PFSK-1 (cell line): ENCODE results near the gene TIGD1.

Experiments used
- FOXP2 ChIP-seq: optimal IDR thresholded peaks from 2 replicates; pipeline ENCODE3; 2011; ENCODE audit warnings: borderline replicate concordance, control low read depth, inconsistent platforms; ENCODE audit not compliant: insufficient read depth; ENCODE audit errors: extremely low read length, extremely low read depth
- POLR2AphosphoS5 ChIP-seq: IDR thresholded peaks from 2 replicates; pipeline ENCODE4 v1.6.1; 2012; ENCODE audit warnings: low read depth, mild to moderate bottlenecking, control low read depth, low read length, moderate library complexity
- REST ChIP-seq, 2 experiments: IDR thresholded peaks; 2 replicates each; pipeline versions ENCODE4 v1.6.1 to v1.8.0; 2011 to 2012; ENCODE audit warnings: low read depth in 2 of 2, low read length in 2 of 2, control low read depth in 1 of 2, inconsistent platforms in 1 of 2, mild to moderate bottlenecking in 1 of 2, moderate library complexity in 1 of 2; ENCODE audit not compliant: insufficient read depth in 1 of 2

- TF ChIP-seq FOXP2 (no peak), POLR2AphosphoS5 (no peak), REST (IDR thresholded peaks at IDR 0.05; ENCODE audit: insufficient read depth in 1 of 2, low read depth in 2 of 2, low read length in 2 of 2) (no peak)
These were observed 45.9 kb downstream of the TIGD1 start for GRCh38 chr2:232504438-232504837.
